GM23338 (cell line): Measurements from ENCODE around the gene SLC44A1. TPM values are rescaled to one million over a fixed set of nuclear protein-coding genes. Genes with fewer than 3 reads are reported as not detected.

ENCODE experiments used
- ATAC-seq: fragments of 200-7000 bp; cut with Tn5 transposase; 3 replicates; pipeline ENCODE4 v1.9.1; 2020
- DNase-seq: peaks from one replicate; pipeline ENCODE4 v3.0.0-alpha.2; 2015; ENCODE audit warnings: low spot score
- H2AFZ ChIP-seq: fragments of 200-600 bp; sonication (generic); 2 replicates; pipeline ENCODE4 v1.8.0; 2016; ENCODE audit warnings: antibody characterized with exemption, mild to moderate bottlenecking, moderate library complexity
- H3F3A ChIP-seq: fragments of 200-600 bp; sonication (generic); replicated peaks from 2 replicates; pipeline ENCODE4 v1.8.0; 2017; ENCODE audit warnings: antibody characterized with exemption, mixed run types, low read depth
- H3K27ac ChIP-seq: fragments of 200-600 bp; sonication (generic); 2 replicates; pipeline ENCODE4 v1.6.1; 2016; ENCODE audit warnings: low read depth
- H3K27me3 ChIP-seq: fragments of 200-600 bp; sonication (generic); 2 replicates; pipeline ENCODE4 v1.8.0; 2016; ENCODE audit warnings: mild to moderate bottlenecking, mixed run types, moderate library complexity; ENCODE audit not compliant: insufficient read depth
- H3K36me3 ChIP-seq: fragments of 200-600 bp; sonication (generic); 2 replicates; pipeline ENCODE4 v1.8.0; 2016; ENCODE audit warnings: mild to moderate bottlenecking; ENCODE audit not compliant: insufficient read depth
- H3K4me1 ChIP-seq: fragments of 200-600 bp; sonication (generic); 2 replicates; pipeline ENCODE4 v1.8.0; 2016; ENCODE audit warnings: mild to moderate bottlenecking, moderate library complexity; ENCODE audit not compliant: insufficient read depth
- H3K4me2 ChIP-seq: fragments of 200-600 bp; sonication (generic); 2 replicates; pipeline ENCODE4 v1.7.1; 2017; ENCODE audit warnings: mixed run types
- H3K4me3 ChIP-seq: fragments of 200-600 bp; sonication (generic); 2 replicates; pipeline ENCODE4 v1.6.1; 2016; ENCODE audit warnings: mixed run types
- H3K79me2 ChIP-seq: fragments of 200-600 bp; sonication (generic); replicated peaks from 2 replicates; pipeline ENCODE4 v1.8.0; 2017; ENCODE audit warnings: mild to moderate bottlenecking; ENCODE audit not compliant: insufficient read depth
- H3K9me2 ChIP-seq: fragments of 200-600 bp; sonication (generic); 2 replicates; pipeline ENCODE4 v1.8.0; 2017; ENCODE audit not compliant: insufficient read depth
- H4K20me1 ChIP-seq: fragments of 200-600 bp; sonication (generic); replicated peaks from 2 replicates; pipeline ENCODE4 v1.8.0; 2017; ENCODE audit warnings: mild to moderate bottlenecking; ENCODE audit not compliant: insufficient read depth
- H3K27ac Mint-ChIP-seq: 2 replicates; pipeline ENCODE4 v1.8.0; 2020; ENCODE audit warnings: inconsistent platforms, mild to moderate bottlenecking, moderate library complexity, mixed read lengths
- H3K27me3 Mint-ChIP-seq: 3 replicates; pipeline ENCODE4 v1.8.0; 2022; ENCODE audit warnings: low read depth, mild to moderate bottlenecking, moderate library complexity, mixed read lengths, inconsistent platforms; ENCODE audit not compliant: insufficient read depth, poor library complexity
- H3K36me3 Mint-ChIP-seq: 3 replicates; pipeline ENCODE4 v1.8.0; 2021; ENCODE audit warnings: low read depth, mild to moderate bottlenecking, inconsistent platforms, moderate library complexity, mixed read lengths
- H3K4me1 Mint-ChIP-seq: 3 replicates; pipeline ENCODE4 v1.8.0; 2020; ENCODE audit warnings: mild to moderate bottlenecking, inconsistent platforms, mixed read lengths
- H3K4me3 Mint-ChIP-seq: 3 replicates; pipeline ENCODE4 v1.8.0; 2021; ENCODE audit warnings: moderate library complexity, mild to moderate bottlenecking, inconsistent platforms, mixed read lengths
- H3K9me3 Mint-ChIP-seq: 3 replicates; pipeline ENCODE4 v1.8.0; 2020; ENCODE audit warnings: moderate library complexity, mild to moderate bottlenecking, inconsistent platforms, mixed read lengths
- EZH2 ChIP-seq: fragments of 200-600 bp; sonication (generic); IDR thresholded peaks from one replicate; pipeline ENCODE4 v1.8.0; 2017; ENCODE audit warnings: antibody characterized with exemption, mild to moderate bottlenecking, low read depth; ENCODE audit not compliant: unreplicated experiment
- EZH2phosphoT487 ChIP-seq: fragments of 200-600 bp; sonication (generic); IDR thresholded peaks from one replicate; pipeline ENCODE4 v1.8.1; 2018; ENCODE audit warnings: antibody characterized with exemption; ENCODE audit not compliant: unreplicated experiment
- JUNB ChIP-seq: IDR thresholded peaks from one replicate; pipeline ENCODE4 v1.6.1; 2016; ENCODE audit warnings: antibody characterized with exemption; ENCODE audit not compliant: unreplicated experiment
- STAT1 ChIP-seq: IDR thresholded peaks from one replicate; pipeline ENCODE4 v1.6.1; 2016; ENCODE audit warnings: antibody characterized with exemption; ENCODE audit not compliant: unreplicated experiment
- polyA plus RNA-seq: library from polyadenylated mRNA; unstranded; fragments of >200 nt; fragmentation: Nextera tagmentation; extraction: Ambion mirVana; gene quantifications from 2 replicates; pipeline ENCODE4 v1.2.1, GENCODE V29; 2016
- total RNA-seq: library from RNA; depleted of rRNA; stranded (reverse); fragments of >200 nt; shearing (Covaris generic); gene quantifications from 2 replicates; pipeline ENCODE4 v1.2.3, GENCODE V29; 2014
- TF ChIP-seq, protein P1 (sequence below): fragments of 250-450 bp; sonication (Bioruptor Pico); IDR thresholded peaks from 2 replicates; pipeline ENCODE4 v1.5.0; 2020; ENCODE audit warnings: mild to moderate bottlenecking, moderate library complexity
- TF ChIP-seq, protein P2 (sequence below), 2 experiments: fragments of 200-600 bp in 1 of 2; sonication (generic) in 1 of 2; conservative IDR thresholded peaks; 2 replicates each; pipeline versions ENCODE4 v1.5.1 to v1.6.1; 2016 to 2017; ENCODE audit warnings: antibody characterized with exemption in 2 of 2, low read depth in 2 of 2, mild to moderate bottlenecking in 2 of 2, moderate library complexity in 1 of 2

Gene SLC44A1
- total and polyA plus RNA-seq, 2 experiments from 2014 or later, result 14.9 to 75.0 TPM

DNA sequence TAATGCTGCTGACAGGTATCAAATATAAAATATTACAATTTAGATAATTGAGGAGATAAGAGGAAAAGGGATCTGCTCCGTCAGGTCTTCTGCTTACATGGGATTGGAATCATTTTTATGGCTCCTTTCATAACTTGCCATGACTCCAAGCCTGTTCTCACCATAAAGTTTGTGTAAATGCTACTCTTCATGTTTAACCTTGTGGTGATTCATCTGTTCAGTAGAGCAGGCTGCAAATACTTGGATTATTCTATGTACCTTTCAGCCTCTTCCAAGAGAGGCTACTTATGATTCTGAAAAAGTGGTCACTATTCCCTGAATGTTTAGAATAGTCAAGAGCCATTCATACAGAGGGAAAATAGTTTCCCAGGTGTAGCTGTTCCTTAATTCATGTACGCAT, 66.9 kb downstream of the SLC44A1 start:
- Mint-ChIP-seq H3K36me3 (no peaks in the 10 kb centered on the region), H3K27me3 (no peaks in the 10 kb centered on the region), H3K4me3 (no peak overlapping the region), H3K4me1 (peaks cover 32% of the 10 kb centered on the region), H3K9me3 (no peaks in the 10 kb centered on the region), H3K27ac (no peak overlapping the region)
- no peak for ATAC-seq
- DNase-seq, result no peak
- Histone ChIP-seq H3K27me3 (no peaks in the 10 kb centered on the region), H4K20me1 (0 out of 2 replicates have a peak, but pooled peaks cover 3% of the 10 kb centered on the region), H2AFZ (no peak overlapping the region), H3K4me2 (no peak overlapping the region), H3F3A (no peaks in the 10 kb centered on the region), H3K36me3 (no peaks in the 10 kb centered on the region), H3K79me2 (peaks cover 10% of the 10 kb centered on the region), H3K9me2 (no peaks in the 10 kb centered on the region), H3K4me1 (peaks cover 44% of the 10 kb centered on the region), H3K4me3 (no peak overlapping the region), H3K27ac (no peak overlapping the region)
- TF ChIP-seq STAT1 (no peak), JUNB (no peak)
- TF ChIP-seq, protein P1, sequence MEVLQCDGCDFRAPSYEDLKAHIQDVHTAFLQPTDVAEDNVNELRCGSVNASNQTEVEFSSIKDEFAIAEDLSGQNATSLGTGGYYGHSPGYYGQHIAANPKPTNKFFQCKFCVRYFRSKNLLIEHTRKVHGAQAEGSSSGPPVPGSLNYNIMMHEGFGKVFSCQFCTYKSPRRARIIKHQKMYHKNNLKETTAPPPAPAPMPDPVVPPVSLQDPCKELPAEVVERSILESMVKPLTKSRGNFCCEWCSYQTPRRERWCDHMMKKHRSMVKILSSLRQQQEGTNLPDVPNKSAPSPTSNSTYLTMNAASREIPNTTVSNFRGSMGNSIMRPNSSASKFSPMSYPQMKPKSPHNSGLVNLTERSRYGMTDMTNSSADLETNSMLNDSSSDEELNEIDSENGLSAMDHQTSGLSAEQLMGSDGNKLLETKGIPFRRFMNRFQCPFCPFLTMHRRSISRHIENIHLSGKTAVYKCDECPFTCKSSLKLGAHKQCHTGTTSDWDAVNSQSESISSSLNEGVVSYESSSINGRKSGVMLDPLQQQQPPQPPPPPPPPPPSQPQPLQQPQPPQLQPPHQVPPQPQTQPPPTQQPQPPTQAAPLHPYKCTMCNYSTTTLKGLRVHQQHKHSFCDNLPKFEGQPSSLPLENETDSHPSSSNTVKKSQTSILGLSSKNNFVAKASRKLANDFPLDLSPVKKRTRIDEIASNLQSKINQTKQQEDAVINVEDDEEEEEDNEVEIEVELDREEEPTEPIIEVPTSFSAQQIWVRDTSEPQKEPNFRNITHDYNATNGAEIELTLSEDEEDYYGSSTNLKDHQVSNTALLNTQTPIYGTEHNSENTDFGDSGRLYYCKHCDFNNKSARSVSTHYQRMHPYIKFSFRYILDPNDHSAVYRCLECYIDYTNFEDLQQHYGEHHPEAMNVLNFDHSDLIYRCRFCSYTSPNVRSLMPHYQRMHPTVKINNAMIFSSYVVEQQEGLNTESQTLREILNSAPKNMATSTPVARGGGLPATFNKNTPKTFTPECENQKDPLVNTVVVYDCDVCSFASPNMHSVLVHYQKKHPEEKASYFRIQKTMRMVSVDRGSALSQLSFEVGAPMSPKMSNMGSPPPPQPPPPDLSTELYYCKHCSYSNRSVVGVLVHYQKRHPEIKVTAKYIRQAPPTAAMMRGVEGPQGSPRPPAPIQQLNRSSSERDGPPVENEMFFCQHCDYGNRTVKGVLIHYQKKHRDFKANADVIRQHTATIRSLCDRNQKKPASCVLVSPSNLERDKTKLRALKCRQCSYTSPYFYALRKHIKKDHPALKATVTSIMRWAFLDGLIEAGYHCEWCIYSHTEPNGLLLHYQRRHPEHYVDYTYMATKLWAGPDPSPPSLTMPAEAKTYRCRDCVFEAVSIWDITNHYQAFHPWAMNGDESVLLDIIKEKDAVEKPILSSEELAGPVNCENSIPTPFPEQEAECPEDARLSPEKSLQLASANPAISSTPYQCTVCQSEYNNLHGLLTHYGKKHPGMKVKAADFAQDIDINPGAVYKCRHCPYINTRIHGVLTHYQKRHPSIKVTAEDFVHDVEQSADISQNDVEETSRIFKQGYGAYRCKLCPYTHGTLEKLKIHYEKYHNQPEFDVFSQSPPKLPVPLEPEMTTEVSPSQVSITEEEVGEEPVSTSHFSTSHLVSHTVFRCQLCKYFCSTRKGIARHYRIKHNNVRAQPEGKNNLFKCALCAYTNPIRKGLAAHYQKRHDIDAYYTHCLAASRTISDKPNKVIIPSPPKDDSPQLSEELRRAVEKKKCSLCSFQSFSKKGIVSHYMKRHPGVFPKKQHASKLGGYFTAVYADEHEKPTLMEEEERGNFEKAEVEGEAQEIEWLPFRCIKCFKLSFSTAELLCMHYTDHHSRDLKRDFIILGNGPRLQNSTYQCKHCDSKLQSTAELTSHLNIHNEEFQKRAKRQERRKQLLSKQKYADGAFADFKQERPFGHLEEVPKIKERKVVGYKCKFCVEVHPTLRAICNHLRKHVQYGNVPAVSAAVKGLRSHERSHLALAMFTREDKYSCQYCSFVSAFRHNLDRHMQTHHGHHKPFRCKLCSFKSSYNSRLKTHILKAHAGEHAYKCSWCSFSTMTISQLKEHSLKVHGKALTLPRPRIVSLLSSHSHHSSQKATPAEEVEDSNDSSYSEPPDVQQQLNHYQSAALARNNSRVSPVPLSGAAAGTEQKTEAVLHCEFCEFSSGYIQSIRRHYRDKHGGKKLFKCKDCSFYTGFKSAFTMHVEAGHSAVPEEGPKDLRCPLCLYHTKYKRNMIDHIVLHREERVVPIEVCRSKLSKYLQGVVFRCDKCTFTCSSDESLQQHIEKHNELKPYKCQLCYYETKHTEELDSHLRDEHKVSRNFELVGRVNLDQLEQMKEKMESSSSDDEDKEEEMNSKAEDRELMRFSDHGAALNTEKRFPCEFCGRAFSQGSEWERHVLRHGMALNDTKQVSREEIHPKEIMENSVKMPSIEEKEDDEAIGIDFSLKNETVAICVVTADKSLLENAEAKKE (CRISPR knock-in tag), result no peak

DNA sequence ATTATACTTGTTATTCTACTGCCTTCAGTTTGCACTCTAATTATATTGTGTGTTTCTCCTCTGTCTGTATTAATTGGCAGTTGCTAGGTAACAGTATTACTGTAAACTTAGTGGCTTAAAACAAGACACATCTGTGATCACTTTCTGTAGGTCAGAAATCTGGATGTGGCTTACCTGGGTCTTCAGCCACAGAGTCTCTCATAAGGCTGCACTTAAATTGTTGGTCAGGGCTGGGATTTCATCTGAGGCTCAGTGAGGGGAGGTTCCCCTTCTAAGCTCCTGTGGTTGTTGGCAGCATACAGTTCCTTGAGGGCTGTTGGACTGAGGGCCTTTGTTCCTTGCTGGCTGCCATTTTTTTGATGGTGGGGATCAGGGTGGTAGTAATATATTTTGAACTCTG, 68.8 kb downstream of the SLC44A1 start:
- no peak for ATAC-seq
- Mint-ChIP-seq H3K9me3 (no peaks in the 10 kb centered on the region), H3K4me3 (no peak overlapping the region), H3K27me3 (no peaks in the 10 kb centered on the region), H3K4me1 (peaks cover 20% of the 10 kb centered on the region), H3K27ac (no peak overlapping the region), H3K36me3 (peaks cover 4% of the 10 kb centered on the region; the same call in 1 of the 3 replicates)
- no peak for DNase-seq
- H4K20me1 ChIP-seq, result 0 out of 2 replicates have a peak, but pooled peaks cover 3% of the 10 kb centered on the region
- no peak overlapping the region for H3K27ac ChIP-seq
- no peak overlapping the region for H2AFZ ChIP-seq
- peaks cover 30% of the 10 kb centered on the region for H3K4me1 ChIP-seq
- no peak overlapping the region for H3K4me3 ChIP-seq
- H3K4me2 ChIP-seq, result no peak overlapping the region
- H3K36me3 ChIP-seq, result no peaks in the 10 kb centered on the region
- no peaks in the 10 kb centered on the region for H3K9me2 ChIP-seq
- no peaks in the 10 kb centered on the region for H3F3A ChIP-seq
- 0 out of 2 replicates have a peak, but pooled peaks cover 7% of the 10 kb centered on the region for H3K79me2 ChIP-seq
- no peaks in the 10 kb centered on the region for H3K27me3 ChIP-seq
- no peak for TF ChIP-seq EZH2
- TF ChIP-seq, protein P2, sequence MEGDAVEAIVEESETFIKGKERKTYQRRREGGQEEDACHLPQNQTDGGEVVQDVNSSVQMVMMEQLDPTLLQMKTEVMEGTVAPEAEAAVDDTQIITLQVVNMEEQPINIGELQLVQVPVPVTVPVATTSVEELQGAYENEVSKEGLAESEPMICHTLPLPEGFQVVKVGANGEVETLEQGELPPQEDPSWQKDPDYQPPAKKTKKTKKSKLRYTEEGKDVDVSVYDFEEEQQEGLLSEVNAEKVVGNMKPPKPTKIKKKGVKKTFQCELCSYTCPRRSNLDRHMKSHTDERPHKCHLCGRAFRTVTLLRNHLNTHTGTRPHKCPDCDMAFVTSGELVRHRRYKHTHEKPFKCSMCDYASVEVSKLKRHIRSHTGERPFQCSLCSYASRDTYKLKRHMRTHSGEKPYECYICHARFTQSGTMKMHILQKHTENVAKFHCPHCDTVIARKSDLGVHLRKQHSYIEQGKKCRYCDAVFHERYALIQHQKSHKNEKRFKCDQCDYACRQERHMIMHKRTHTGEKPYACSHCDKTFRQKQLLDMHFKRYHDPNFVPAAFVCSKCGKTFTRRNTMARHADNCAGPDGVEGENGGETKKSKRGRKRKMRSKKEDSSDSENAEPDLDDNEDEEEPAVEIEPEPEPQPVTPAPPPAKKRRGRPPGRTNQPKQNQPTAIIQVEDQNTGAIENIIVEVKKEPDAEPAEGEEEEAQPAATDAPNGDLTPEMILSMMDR (conservative IDR thresholded peaks at IDR 0.05; ENCODE audit: low read depth in 2 of 2), result no peak
- no peak for TF ChIP-seq EZH2phosphoT487
- no peak for TF ChIP-seq STAT1
